Chondrocyte (in vitro differentiated cells): ENCODE measurements around the gene DMAC2L. TPM values are rescaled to one million over a fixed set of nuclear protein-coding genes. Genes with fewer than 3 reads are reported as not detected.
"Not testable (repeated sequence)": the region's sequence is repeated elsewhere in the genome, so short reads cannot be mapped to it uniquely, and the experiment has no call there.

Source experiments
- DNase-seq: peaks from one replicate; pipeline ENCODE4 v3.0.0; 2021; ENCODE audit warnings: mixed read lengths, low spot score
- H3K27ac Mint-ChIP-seq: one replicate; pipeline ENCODE4 v1.8.0; 2021; ENCODE audit warnings: mild to moderate bottlenecking, moderate library complexity, mixed read lengths; ENCODE audit not compliant: unreplicated experiment
- H3K27me3 Mint-ChIP-seq: 2 replicates; pipeline ENCODE4 v1.8.0; 2021; ENCODE audit warnings: low read depth, mixed read lengths
- H3K36me3 Mint-ChIP-seq: 2 replicates; pipeline ENCODE4 v1.8.0; 2021; ENCODE audit warnings: low read depth, mixed read lengths
- H3K4me1 Mint-ChIP-seq: 2 replicates; pipeline ENCODE4 v1.8.0; 2021; ENCODE audit warnings: low read depth, mild to moderate bottlenecking, mixed read lengths
- H3K4me3 Mint-ChIP-seq: one replicate; pipeline ENCODE4 v1.8.0; 2021; ENCODE audit warnings: mild to moderate bottlenecking, moderate library complexity, mixed read lengths; ENCODE audit not compliant: unreplicated experiment
- H3K9me3 Mint-ChIP-seq: 2 replicates; pipeline ENCODE4 v1.8.0; 2021; ENCODE audit warnings: low read depth, mixed read lengths
- total RNA-seq: library from RNA; stranded (reverse); gene quantifications from 3 replicates; pipeline ENCODE4 v1.2.1, GENCODE V29; 2021
- TF ChIP-seq, protein P1 (sequence below): fragments of 200-600 bp; sonication (generic); IDR thresholded peaks from 2 replicates; pipeline ENCODE4 v1.5.0; 2021; ENCODE audit warnings: antibody characterized with exemption, mild to moderate bottlenecking, moderate library complexity

Gene DMAC2L
- total RNA-seq, 1 donor from 2014 or later = 13.5 TPM

DNA sequence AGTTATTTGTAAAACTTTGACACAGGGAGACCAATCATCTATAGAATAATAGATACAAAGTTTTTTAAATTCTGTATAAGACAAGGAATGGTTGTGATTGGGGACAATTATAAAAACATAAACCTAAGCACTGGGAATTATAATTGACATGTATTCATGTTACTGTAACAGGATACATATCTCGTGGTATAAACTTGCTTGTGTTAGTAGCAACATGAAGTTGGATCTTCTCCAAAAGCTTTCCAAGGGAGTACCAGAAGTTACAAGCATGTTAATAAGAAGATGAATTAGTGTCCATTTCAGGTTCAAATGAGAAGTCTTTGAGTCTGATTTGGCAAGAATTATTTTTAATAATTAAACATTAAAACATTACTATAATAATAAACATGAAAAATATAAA is 42.4 kb downstream of the DMAC2L start:
- DNase-seq = no peak
- TF ChIP-seq, protein P1, sequence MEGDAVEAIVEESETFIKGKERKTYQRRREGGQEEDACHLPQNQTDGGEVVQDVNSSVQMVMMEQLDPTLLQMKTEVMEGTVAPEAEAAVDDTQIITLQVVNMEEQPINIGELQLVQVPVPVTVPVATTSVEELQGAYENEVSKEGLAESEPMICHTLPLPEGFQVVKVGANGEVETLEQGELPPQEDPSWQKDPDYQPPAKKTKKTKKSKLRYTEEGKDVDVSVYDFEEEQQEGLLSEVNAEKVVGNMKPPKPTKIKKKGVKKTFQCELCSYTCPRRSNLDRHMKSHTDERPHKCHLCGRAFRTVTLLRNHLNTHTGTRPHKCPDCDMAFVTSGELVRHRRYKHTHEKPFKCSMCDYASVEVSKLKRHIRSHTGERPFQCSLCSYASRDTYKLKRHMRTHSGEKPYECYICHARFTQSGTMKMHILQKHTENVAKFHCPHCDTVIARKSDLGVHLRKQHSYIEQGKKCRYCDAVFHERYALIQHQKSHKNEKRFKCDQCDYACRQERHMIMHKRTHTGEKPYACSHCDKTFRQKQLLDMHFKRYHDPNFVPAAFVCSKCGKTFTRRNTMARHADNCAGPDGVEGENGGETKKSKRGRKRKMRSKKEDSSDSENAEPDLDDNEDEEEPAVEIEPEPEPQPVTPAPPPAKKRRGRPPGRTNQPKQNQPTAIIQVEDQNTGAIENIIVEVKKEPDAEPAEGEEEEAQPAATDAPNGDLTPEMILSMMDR = no peak
- Mint-ChIP-seq H3K4me1 (peaks cover 38% of the 10 kb centered on the region), H3K27ac (peak overlapping the region; percentile 25), H3K27me3 (no peaks in the 10 kb centered on the region), H3K9me3 (no peaks in the 10 kb centered on the region), H3K4me3 (no peak overlapping the region), H3K36me3 (peaks cover 7% of the 10 kb centered on the region)

DNA sequence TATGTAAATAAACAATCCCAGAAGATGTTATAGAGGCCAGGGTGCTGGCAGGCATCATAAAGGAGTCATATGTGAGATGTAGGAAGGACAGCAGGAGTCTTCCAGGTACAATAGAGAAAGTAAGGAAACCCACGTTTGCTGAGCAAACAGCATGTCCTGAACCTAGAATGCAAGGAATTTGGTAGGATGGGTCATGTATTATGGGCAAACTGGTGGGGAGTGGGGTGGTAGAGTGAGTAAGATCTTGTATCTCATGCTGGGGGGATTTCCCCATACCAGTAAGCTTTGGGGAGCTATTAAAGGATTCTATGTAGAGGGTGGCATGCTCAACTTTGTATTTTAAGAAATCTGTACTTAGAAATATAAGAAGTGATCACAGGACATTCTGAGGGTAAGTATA is 43.6 kb downstream of the DMAC2L start:
- Mint-ChIP-seq H3K4me1 (peaks cover 34% of the 10 kb centered on the region), H3K36me3 (peaks cover 7% of the 10 kb centered on the region), H3K9me3 (no peaks in the 10 kb centered on the region), H3K4me3 (no peak overlapping the region), H3K27me3 (no peaks in the 10 kb centered on the region), H3K27ac (no peak overlapping the region)
- TF ChIP-seq, protein P1 = no peak
- no peak for DNase-seq

DNA sequence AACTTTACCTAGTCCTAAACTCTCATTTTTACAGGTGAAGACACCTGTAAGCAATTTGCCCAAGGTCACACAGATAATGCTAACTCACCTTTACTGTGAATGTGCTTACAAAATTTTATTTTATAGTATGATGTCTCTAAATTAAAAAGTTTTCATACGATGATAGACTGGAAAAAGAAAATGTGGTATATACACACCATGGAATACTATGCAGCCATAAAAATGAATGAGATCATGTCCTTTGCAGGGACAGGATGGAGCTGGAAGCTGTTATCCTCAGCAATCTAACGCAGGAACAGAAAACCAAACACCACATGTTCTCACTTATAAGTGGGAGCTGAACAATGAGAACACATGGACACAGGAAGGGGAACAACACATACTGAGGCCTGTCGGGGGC is 44.2 kb downstream of the DMAC2L start:
- H3K27ac Mint-ChIP-seq = peak overlapping the region; percentile 62
- H3K4me1 Mint-ChIP-seq = peaks cover 28% of the 10 kb centered on the region
- not testable (repeated sequence) for H3K4me3 Mint-ChIP-seq, H3K36me3 Mint-ChIP-seq, DNase-seq, H3K27me3 Mint-ChIP-seq, H3K9me3 Mint-ChIP-seq

DNA sequence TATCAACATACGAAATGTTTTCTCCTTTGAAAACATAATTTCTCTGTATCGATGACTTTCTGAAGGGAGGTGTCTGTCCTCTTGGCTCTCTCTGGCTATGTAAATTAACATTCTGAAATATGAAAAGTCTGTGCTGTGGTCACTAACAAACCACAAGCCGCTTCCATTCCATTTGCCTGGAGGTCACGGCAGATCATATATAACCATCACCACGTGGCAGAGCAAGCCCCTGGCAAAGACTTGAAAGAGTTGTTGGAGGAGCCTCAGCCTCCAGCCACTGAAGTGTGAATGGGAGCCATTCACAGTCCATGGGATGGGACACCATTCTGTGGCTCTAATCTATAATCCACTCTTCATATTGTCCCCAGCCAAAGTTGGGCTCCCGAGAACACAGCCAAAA is 45.0 kb downstream of the DMAC2L start:
- H3K4me1 Mint-ChIP-seq = peaks cover 20% of the 10 kb centered on the region
- peaks cover 7% of the 10 kb centered on the region for H3K36me3 Mint-ChIP-seq
- TF ChIP-seq, protein P1 = no peak
- H3K27me3 Mint-ChIP-seq = no peaks in the 10 kb centered on the region
- no peaks in the 10 kb centered on the region for H3K9me3 Mint-ChIP-seq
- H3K27ac Mint-ChIP-seq = peak overlapping the region; percentile 37
- no peak overlapping the region for H3K4me3 Mint-ChIP-seq
- no peak for DNase-seq

DNA sequence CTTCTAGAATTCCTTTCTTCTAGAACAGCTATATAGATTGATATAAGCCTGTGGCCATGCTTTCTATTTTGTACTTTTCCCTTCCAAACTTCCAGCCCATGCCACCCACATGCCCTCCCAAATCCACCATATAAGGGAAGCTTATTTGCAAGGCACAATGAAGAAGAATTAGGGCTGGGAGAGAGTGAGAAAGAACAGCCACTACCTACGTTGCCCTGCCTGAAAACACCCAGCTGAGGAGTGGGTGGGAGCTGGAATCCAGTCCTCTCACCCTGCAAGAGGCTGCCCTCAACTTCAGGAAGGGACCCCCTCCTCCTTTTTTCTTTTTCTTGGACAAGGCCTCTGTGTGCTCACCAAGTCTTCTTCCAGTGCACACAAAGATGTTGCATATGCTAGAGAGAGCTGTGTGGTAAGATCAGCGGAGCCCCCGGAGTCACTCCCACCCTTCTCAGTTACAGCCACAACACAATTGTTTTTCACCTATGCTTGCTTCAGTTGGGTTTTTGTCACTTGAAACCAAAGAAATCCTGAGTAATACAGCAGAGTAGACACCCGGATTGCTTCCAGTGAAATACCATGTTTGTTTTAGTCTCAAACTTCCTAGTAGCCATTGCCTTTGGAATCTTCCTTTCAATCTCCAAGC is 45.8 kb downstream of the DMAC2L start:
- Mint-ChIP-seq H3K9me3 (no peaks in the 10 kb centered on the region), H3K36me3 (peaks cover 7% of the 10 kb centered on the region), H3K4me1 (peaks cover 14% of the 10 kb centered on the region), H3K4me3 (no peak overlapping the region), H3K27ac (no peak overlapping the region), H3K27me3 (no peaks in the 10 kb centered on the region)
- no peak for DNase-seq
- TF ChIP-seq, protein P1 = no peak

DNA sequence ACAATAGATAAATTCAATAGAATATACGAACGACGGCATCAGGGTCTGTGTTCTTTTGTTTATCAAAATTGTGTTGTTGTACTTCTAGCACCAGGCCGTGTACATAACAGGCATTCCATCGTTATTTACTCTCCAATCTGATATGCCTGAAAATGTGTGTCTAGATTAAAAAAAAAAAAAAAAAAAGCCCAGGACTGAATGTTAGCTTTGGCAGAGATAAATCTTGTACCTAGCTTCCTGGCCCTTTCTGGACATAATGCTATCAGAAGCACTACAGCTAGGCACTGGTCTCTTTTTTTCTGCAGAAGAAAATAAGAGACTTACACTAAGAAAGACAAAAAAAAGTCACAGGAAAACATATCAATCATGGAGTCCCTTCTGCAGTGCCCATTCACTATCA is 47.5 kb downstream of the DMAC2L start:
- Mint-ChIP-seq H3K27ac (no peak overlapping the region), H3K4me3 (no peak overlapping the region), H3K27me3 (no peaks in the 10 kb centered on the region), H3K36me3 (peaks cover 7% of the 10 kb centered on the region), H3K4me1 (peaks cover 13% of the 10 kb centered on the region), H3K9me3 (no peaks in the 10 kb centered on the region)
- TF ChIP-seq, protein P1 = no peak
- no peak for DNase-seq
